G401 (cell line): ENCODE results near the gene FOS. TPM values are rescaled to one million over a fixed set of nuclear protein-coding genes. Genes with fewer than 3 reads are reported as not detected.

Source experiments
- total RNA-seq: library from RNA; depleted of rRNA; stranded (reverse); fragments of >200 nt; shearing (Covaris generic); gene quantifications from 2 replicates; pipeline ENCODE4 v1.2.3, GENCODE V29; 2014; rRNA removed

FOS gene
- total RNA-seq, 1 experiment from 2014 or later = 41.0 TPM

Other genes with a start within 250 kb of the FOS start
- gene MLH3, start 227.4 kb upstream of the FOS start, total RNA-seq = 11.1 and 21.0 TPM in 2 replicates
- gene ACYP1, start 214.8 kb upstream of the FOS start, total RNA-seq = 11.9 and 18.7 TPM in 2 replicates
- 2.1 TPM in 1 of 2 replicates, not detected in the other for gene ZC2HC1C, start 209.2 kb upstream of the FOS start, total RNA-seq
- 47.9 and 49.3 TPM in 2 replicates for gene NEK9, start 151.8 kb upstream of the FOS start, total RNA-seq
- gene TMED10, start 102.2 kb upstream of the FOS start, total RNA-seq = 180 and 202 TPM in 2 replicates
- 37.4 and 40.7 TPM in 2 replicates for gene JDP2, start 149.2 kb downstream of the FOS start, total RNA-seq
- gene BATF, start 243.6 kb downstream of the FOS start, total RNA-seq = not detected in 2 replicates